Activated CD8-positive, alpha-beta T cell treated with anti-CD3 and anti-CD28 coated beads for 36 hours (primary cell): Measurements from ENCODE around the gene THADA. TPM values are rescaled to one million over a fixed set of nuclear protein-coding genes. Genes with fewer than 3 reads are reported as not detected.

ENCODE experiments used
- ATAC-seq: fragments of 200-7000 bp; cut with Tn5 transposase; one replicate; pipeline ENCODE4 v1.10.0; 2021; ENCODE audit warnings: mild to moderate bottlenecking, moderate library complexity
- CTCF ChIA-PET: fragments of 350-600 bp; sonication (Branson Sonifier 250); formaldehyde crosslinking; loops from one replicate; lab custom pipeline; 2021; ENCODE audit warnings: antibody characterized with exemption; lab: Charles Lee
- POLR2A ChIA-PET: fragments of 350-600 bp; sonication (Branson Sonifier 250); formaldehyde crosslinking; loops from one replicate; lab custom pipeline; 2021; ENCODE audit warnings: antibody characterized with exemption; lab: Charles Lee
- DNase-seq: peaks from one replicate; pipeline ENCODE4 v3.0.0-alpha.2; 2020
- H3K27ac Mint-ChIP-seq: one replicate; pipeline ENCODE4 v1.8.0; 2021; ENCODE audit warnings: mild to moderate bottlenecking, mixed read lengths
- H3K27me3 Mint-ChIP-seq: one replicate; pipeline ENCODE4 v1.8.0; 2021; ENCODE audit warnings: mixed read lengths
- H3K36me3 Mint-ChIP-seq: one replicate; pipeline ENCODE4 v1.8.0; 2021; ENCODE audit warnings: low read depth, mixed read lengths
- H3K4me1 Mint-ChIP-seq: one replicate; pipeline ENCODE4 v1.8.0; 2021; ENCODE audit warnings: low read depth, mixed read lengths
- H3K4me3 Mint-ChIP-seq: one replicate; pipeline ENCODE4 v1.8.0; 2021; ENCODE audit warnings: mild to moderate bottlenecking, moderate library complexity, mixed read lengths
- H3K9me3 Mint-ChIP-seq: one replicate; pipeline ENCODE4 v1.8.0; 2021; ENCODE audit warnings: mixed read lengths
- intact Hi-C: fragments of 100-400 bp; cut with micrococcal nuclease; formaldehyde crosslinking; loops from one replicate; pipeline ENCODE4 v1.10.0; 2022
- total RNA-seq, 2 experiments: library from RNA; stranded (reverse); gene quantifications; one replicate each; pipeline ENCODE4 v1.2.3, GENCODE V29; 2021
- TF ChIP-seq, protein P1 (sequence below): fragments of 200-600 bp; IDR thresholded peaks from one replicate; pipeline ENCODE4 v1.8.0; 2022; ENCODE audit warnings: antibody characterized with exemption, mild to moderate bottlenecking

The THADA gene
- total RNA-seq, 2 experiments from 2014 or later, result 31.3 to 31.6 TPM

DNA sequence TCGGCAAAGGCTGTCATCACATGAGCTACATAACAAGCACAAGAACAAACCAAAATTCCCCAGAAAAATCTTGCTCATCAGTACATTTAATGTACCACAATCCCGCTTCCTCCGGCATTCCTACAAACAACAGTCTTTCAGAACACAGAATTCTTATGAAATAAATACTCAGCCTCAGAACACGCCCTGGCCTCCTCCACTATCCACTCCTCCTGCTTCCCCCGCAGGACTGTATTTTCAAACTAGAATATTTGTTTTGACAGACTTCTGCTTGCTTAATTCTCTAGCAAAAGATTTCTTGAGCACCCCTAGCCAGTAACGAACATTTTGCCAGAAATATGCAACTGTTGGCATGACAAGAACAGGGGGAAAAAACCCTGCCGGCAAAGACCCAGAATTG lies 131.2 kb downstream of the THADA start:
- H3K4me3 Mint-ChIP-seq, result no peak overlapping the region
- peaks cover 9% of the 10 kb centered on the region for H3K36me3 Mint-ChIP-seq
- peaks cover 3% of the 10 kb centered on the region for H3K4me1 Mint-ChIP-seq
- TF ChIP-seq, protein P1, sequence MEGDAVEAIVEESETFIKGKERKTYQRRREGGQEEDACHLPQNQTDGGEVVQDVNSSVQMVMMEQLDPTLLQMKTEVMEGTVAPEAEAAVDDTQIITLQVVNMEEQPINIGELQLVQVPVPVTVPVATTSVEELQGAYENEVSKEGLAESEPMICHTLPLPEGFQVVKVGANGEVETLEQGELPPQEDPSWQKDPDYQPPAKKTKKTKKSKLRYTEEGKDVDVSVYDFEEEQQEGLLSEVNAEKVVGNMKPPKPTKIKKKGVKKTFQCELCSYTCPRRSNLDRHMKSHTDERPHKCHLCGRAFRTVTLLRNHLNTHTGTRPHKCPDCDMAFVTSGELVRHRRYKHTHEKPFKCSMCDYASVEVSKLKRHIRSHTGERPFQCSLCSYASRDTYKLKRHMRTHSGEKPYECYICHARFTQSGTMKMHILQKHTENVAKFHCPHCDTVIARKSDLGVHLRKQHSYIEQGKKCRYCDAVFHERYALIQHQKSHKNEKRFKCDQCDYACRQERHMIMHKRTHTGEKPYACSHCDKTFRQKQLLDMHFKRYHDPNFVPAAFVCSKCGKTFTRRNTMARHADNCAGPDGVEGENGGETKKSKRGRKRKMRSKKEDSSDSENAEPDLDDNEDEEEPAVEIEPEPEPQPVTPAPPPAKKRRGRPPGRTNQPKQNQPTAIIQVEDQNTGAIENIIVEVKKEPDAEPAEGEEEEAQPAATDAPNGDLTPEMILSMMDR, result no peak
- ChIA-PET POLR2A (no interaction called here), CTCF (no interaction called here)
- DNase-seq (no peak), ATAC-seq (no peak)
- H3K27ac Mint-ChIP-seq, result no peak overlapping the region
- H3K9me3 Mint-ChIP-seq, result no peaks in the 10 kb centered on the region
- H3K27me3 Mint-ChIP-seq, result no peaks in the 10 kb centered on the region
- intact Hi-C loops, result no loop called here

DNA sequence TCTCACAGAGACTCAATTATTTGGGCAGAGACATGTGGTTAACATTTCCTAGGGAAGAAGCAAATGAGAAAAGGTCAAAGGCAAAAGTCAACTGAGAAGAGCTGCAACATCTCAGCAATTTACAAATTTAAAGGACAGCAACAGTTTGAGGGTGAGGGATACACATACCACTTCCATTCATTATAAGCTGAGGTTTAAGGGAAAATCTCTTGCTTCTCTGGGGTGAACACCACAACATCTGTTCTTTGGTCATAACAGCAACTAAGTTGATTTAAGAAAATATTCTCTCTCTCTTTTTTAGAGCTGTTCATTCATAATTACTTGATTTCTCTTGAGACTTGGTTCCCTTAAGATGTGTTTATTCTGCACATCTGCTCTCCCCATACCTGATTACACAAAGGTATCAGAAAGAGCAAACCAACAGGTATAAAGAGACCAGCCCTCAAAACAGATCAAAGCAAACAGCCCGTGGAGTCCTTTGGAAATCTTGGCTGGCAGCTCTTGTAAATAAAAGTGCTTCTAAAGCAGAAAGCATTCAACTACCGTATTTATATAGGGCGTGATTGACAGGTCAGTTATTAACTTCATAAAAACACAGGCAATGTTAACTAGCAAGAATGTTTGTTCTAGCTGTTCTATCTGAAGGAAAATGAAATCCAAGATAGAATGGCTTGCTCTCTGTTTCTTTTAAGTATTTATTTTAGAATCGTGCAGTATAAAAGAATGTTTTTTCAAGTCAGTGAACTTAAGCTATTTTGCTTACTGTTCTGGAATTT lies 132.8 kb downstream of the THADA start:
- peaks cover 12% of the 10 kb centered on the region for H3K36me3 Mint-ChIP-seq
- intact Hi-C loops, result no loop called here
- peaks cover 3% of the 10 kb centered on the region for H3K4me1 Mint-ChIP-seq
- ATAC-seq, result no peak
- H3K9me3 Mint-ChIP-seq, result no peaks in the 10 kb centered on the region
- H3K27ac Mint-ChIP-seq, result no peak overlapping the region
- TF ChIP-seq, protein P1, result no peak
- ChIA-PET POLR2A (interaction anchor here (0.9 kb wide), 1 partner anchor 10 kb away, joined by 3 read pairs; no protein-coding TSS in a partner anchor), CTCF (no interaction called here)
- H3K4me3 Mint-ChIP-seq, result no peak overlapping the region
- H3K27me3 Mint-ChIP-seq, result no peaks in the 10 kb centered on the region
- no peak for DNase-seq

DNA sequence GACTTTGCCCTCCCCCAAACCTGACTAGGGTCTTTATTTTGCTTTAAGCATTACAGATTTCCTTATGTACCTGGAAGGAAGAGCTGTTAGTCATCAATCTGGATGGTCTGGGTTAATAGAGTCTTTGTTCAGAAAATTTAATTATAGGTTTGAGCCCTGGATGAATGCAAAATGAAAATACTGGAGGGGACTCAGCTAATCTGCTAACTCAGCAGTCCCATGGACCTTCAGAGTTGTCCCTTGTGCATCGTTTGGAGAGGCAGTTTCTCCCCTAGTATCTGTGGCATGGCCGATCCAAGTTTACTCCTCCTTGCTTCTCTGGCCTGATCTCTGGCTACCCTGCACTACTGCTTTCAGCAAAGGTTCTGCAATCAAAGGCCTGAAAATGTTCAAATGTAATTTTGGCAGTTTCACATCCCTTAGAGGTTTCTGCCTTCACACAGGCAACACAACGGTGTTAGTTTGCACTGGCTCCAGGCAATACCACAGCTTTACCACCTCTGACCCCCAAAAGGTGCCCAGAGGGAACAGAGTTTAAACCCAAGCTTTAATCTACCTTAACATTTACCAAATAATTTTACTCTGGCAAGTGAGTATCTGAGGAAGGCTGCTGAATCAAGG lies 134.3 kb downstream of the THADA start:
- Mint-ChIP-seq H3K27ac (no peak overlapping the region), H3K27me3 (no peaks in the 10 kb centered on the region), H3K9me3 (no peaks in the 10 kb centered on the region), H3K4me3 (no peak overlapping the region), H3K4me1 (peaks cover 3% of the 10 kb centered on the region), H3K36me3 (peaks cover 12% of the 10 kb centered on the region)
- TF ChIP-seq, protein P1, result no peak
- ChIA-PET POLR2A (no interaction called here), CTCF (interaction anchor here (0.9 to 2.1 kb wide), 4 partner anchors 15 to 334 kb away, joined by 3 to 6 read pairs (median 4); no protein-coding TSS in a partner anchor)
- intact Hi-C loops, result no loop called here
- ATAC-seq, result no peak
- DNase-seq, result no peak

DNA sequence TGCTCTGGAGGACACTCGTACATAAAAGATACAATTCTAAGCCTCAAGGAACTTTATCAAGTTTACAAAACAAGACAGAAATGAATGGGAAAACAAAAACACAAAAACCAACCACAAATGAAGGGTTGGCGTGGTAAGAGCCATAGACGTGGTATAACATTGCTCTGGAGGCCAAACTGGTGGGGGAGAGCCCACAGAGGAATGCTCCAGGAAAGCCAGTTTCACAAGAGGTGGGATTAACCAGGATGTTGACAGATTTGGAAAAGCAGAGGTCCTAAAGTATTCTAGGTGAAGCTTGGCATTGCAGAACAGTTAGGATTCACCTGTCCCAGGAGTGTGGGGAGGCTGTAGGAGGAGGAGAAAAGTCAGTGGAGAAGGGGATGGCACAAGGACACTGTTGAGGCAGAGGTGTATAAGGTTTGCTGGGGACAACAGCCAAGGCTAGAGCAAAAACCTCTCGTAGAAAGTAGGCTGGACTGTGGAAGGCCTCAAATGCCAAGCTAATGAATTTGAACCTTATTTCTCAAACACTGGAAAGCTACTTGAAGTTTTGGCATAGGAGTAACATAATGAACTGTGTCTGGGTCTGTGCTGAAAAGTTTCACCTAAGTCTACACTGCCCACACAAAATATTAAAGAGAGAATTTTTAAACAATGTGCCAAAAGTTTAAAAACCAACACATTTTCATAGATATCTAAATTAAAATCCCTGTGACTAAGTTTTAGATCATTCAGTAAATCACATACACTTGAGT lies 135.1 kb downstream of the THADA start:
- Mint-ChIP-seq H3K27me3 (no peaks in the 10 kb centered on the region), H3K4me1 (peaks cover 4% of the 10 kb centered on the region), H3K9me3 (no peaks in the 10 kb centered on the region), H3K27ac (no peak overlapping the region), H3K36me3 (peaks cover 9% of the 10 kb centered on the region), H3K4me3 (no peak overlapping the region)
- ChIA-PET POLR2A (interaction anchor here (0.7 kb wide), 1 partner anchor 34 kb away, joined by 3 read pairs; no protein-coding TSS in a partner anchor), CTCF (interaction anchor here (0.9 to 2.1 kb wide), 4 partner anchors 15 to 334 kb away, joined by 3 to 6 read pairs (median 4); no protein-coding TSS in a partner anchor)
- no peak for ATAC-seq
- DNase-seq, result no peak
- TF ChIP-seq, protein P1, result no peak
- intact Hi-C loops, result no loop called here
